MM.1S (cell line): ENCODE data around the gene ADARB2.

ENCODE experiments used
- EZH2 ChIP-seq: fragments of 300-600 bp; sonication (generic); optimal IDR thresholded peaks from 2 replicates; pipeline ENCODE3; 2017; ENCODE audit warnings: low read depth, mild to moderate bottlenecking, antibody characterized with exemption, low read length, mixed read lengths
- TF ChIP-seq, protein P1 (sequence below): fragments of 300-600 bp; sonication (generic); IDR thresholded peaks from 2 replicates; pipeline ENCODE4 v1.5.1; 2016; ENCODE audit warnings: antibody characterized with exemption, low read length, mixed read lengths

DNA sequence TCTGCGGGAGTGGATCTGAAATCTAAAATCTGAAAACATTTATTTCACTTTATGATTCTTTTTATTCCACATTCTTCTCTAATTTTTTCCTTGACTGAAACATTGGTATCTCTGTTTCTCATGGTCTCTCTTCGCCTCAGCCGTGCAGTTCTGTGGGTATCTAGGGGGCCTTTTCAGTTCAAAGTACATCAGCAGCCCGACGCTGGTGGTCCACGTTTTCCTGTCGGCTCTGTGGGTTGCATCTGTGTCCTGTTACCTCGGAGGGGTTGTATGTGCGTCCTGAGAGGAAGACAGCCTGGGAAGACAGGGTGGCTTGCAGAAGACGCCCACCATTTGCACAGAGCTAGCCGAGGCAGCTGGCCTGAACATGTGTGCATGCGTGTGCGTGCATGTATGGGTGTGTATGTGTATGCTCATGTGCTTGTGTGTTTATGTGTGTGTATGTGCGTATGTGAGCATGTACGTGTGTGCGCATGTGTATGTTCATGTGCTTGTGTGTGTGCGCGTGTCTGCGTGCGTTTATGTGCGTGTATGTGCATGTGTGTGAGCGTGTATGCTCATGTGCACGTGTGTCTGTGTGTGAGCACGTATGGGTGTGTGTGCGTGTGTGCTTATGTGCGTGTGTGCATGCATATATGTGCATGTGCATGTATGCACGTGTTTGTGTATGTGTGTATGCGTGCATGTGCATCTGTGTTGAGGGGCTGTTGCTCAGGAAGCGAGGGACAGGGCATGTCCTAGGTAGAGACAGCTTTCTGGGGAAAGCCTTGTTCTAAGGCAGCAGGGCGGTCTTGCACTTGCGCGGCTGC is 211.8 kb downstream of the ADARB2 start:
- TF ChIP-seq, protein P1, sequence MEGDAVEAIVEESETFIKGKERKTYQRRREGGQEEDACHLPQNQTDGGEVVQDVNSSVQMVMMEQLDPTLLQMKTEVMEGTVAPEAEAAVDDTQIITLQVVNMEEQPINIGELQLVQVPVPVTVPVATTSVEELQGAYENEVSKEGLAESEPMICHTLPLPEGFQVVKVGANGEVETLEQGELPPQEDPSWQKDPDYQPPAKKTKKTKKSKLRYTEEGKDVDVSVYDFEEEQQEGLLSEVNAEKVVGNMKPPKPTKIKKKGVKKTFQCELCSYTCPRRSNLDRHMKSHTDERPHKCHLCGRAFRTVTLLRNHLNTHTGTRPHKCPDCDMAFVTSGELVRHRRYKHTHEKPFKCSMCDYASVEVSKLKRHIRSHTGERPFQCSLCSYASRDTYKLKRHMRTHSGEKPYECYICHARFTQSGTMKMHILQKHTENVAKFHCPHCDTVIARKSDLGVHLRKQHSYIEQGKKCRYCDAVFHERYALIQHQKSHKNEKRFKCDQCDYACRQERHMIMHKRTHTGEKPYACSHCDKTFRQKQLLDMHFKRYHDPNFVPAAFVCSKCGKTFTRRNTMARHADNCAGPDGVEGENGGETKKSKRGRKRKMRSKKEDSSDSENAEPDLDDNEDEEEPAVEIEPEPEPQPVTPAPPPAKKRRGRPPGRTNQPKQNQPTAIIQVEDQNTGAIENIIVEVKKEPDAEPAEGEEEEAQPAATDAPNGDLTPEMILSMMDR: no peak
- no peak for TF ChIP-seq EZH2
